Cardiac muscle cell (in vitro differentiated cells and primary cell): Measurements from ENCODE around the gene HYLS1. TPM values are rescaled to one million over a fixed set of nuclear protein-coding genes. Genes with fewer than 3 reads are reported as not detected.

Experiments used
- DNase-seq, 2 donors: peaks; one replicate each; pipeline versions ENCODE4 v3.0.0 to v3.0.0-alpha.2; 2010 to 2017; ENCODE audit warnings: low read depth in 1 of 2, low spot score in 1 of 2
- H3K27ac ChIP-seq: fragments of 200-600 bp; sonication (generic); 2 replicates; pipeline ENCODE4 v1.5.1; 2016
- H3K27me3 ChIP-seq: fragments of 200-600 bp; sonication (generic); 2 replicates; pipeline ENCODE4 v1.6.0; 2016; ENCODE audit warnings: control low read depth
- H3K36me3 ChIP-seq: fragments of 200-600 bp; sonication (generic); 2 replicates; pipeline ENCODE4 v1.5.1; 2016; ENCODE audit warnings: control low read depth
- H3K4me1 ChIP-seq: fragments of 200-600 bp; sonication (generic); 2 replicates; pipeline ENCODE4 v1.8.1; 2017; ENCODE audit warnings: low read depth, mild to moderate bottlenecking, mixed run types
- H3K4me3 ChIP-seq: fragments of 200-600 bp; sonication (generic); 2 replicates; pipeline ENCODE4 v1.5.1; 2016; ENCODE audit warnings: mild to moderate bottlenecking
- H3K9me3 ChIP-seq: fragments of 200-600 bp; sonication (generic); 2 replicates; pipeline ENCODE4 v1.5.1; 2017; ENCODE audit warnings: low read depth, mild to moderate bottlenecking, control low read depth
- CTCF ChIP-seq: IDR thresholded peaks from 2 replicates; pipeline ENCODE4 v1.5.1; 2012; ENCODE audit warnings: low read depth, mild to moderate bottlenecking, low read length
- polyA plus RNA-seq: library from polyadenylated mRNA; unstranded; fragments of >200 nt; fragmentation: Nextera tagmentation; extraction: Ambion mirVana; gene quantifications from 2 replicates; pipeline ENCODE4 v1.2.1, GENCODE V29; 2016
- total RNA-seq: library from RNA; depleted of rRNA; stranded (reverse); fragments of >200 nt; gene quantifications from 2 replicates; pipeline ENCODE4 v1.2.3, GENCODE V29; 2016

Gene HYLS1
- total and polyA plus RNA-seq, 2 experiments from 2014 or later: 3.3 to 4.8 TPM

- H3K9me3 ChIP-seq: no peaks in the 10 kb centered on the region
- no peaks in the 10 kb centered on the region for H3K4me1 ChIP-seq
- no peaks in the 10 kb centered on the region for H3K27me3 ChIP-seq
- no peak overlapping the region for H3K4me3 ChIP-seq
- DNase-seq: no peak
- H3K36me3 ChIP-seq: no peaks in the 10 kb centered on the region
- no peak overlapping the region for H3K27ac ChIP-seq
- no peak for TF ChIP-seq CTCF
Measured at GRCh38 chr11:125932301-125932700, 44.8 kb downstream of the HYLS1 start.

- no peaks in the 10 kb centered on the region for H3K36me3 ChIP-seq
- no peaks in the 10 kb centered on the region for H3K27me3 ChIP-seq
- H3K9me3 ChIP-seq: no peaks in the 10 kb centered on the region
- H3K4me3 ChIP-seq: no peak overlapping the region
- no peak for DNase-seq
- no peak for TF ChIP-seq CTCF
- H3K4me1 ChIP-seq: no peaks in the 10 kb centered on the region
- H3K27ac ChIP-seq: no peak overlapping the region
Measured at GRCh38 chr11:125933030-125933813, 45.8 kb downstream of the HYLS1 start.

GRCh38 chr11:125934473-125934872 lies 47.0 kb downstream of the HYLS1 start:
- Histone ChIP-seq H3K4me3 (no peak overlapping the region), H3K9me3 (no peaks in the 10 kb centered on the region), H3K36me3 (no peaks in the 10 kb centered on the region), H3K4me1 (no peaks in the 10 kb centered on the region), H3K27me3 (no peaks in the 10 kb centered on the region), H3K27ac (no peak overlapping the region)
- no peak for TF ChIP-seq CTCF
- DNase-seq: no peak

GRCh38 chr11:125935056-125935455 lies 47.6 kb downstream of the HYLS1 start:
- TF ChIP-seq CTCF: no peak
- Histone ChIP-seq H3K27ac (no peak overlapping the region), H3K27me3 (no peaks in the 10 kb centered on the region), H3K36me3 (no peaks in the 10 kb centered on the region), H3K4me3 (no peak overlapping the region), H3K9me3 (no peaks in the 10 kb centered on the region), H3K4me1 (no peaks in the 10 kb centered on the region)
- DNase-seq: no peak

GRCh38 chr11:125935618-125936199 lies 48.2 kb downstream of the HYLS1 start:
- Histone ChIP-seq H3K36me3 (no peaks in the 10 kb centered on the region), H3K4me1 (no peaks in the 10 kb centered on the region), H3K27ac (no peak overlapping the region), H3K4me3 (no peak overlapping the region), H3K27me3 (no peaks in the 10 kb centered on the region), H3K9me3 (no peaks in the 10 kb centered on the region)
- TF ChIP-seq CTCF: no peak
- peak in 1 of 2 donors; percentile 21 for DNase-seq
